PC-3 (cell line): ENCODE measurements around the gene EDC3. TPM values are rescaled to one million over a fixed set of nuclear protein-coding genes. Genes with fewer than 3 reads are reported as not detected.
A peak's percentile ranks its signal among the peaks of the same experiment; 100 is the strongest.

Experiments
- ATAC-seq: fragments of 200-7000 bp; cut with Tn5 transposase; 2 replicates; pipeline ENCODE4 v1.9.1; 2020; ENCODE audit warnings: mild to moderate bottlenecking, moderate library complexity
- BruUV-seq: library from RNA; stranded (reverse); fragments of 400-500 nt; replicated peaks from 2 replicates; lab custom pipeline; 2021; lab: Mats Ljungman, UMichigan
- CTCF ChIA-PET: fragments of 300-600 bp; sonication (Branson Sonifier 250); formaldehyde crosslinking; loops from one replicate; lab custom pipeline; 2022; ENCODE audit warnings: antibody characterized with exemption; lab: Charles Lee
- POLR2A ChIA-PET: fragments of 300-600 bp; sonication (Branson Sonifier 250); formaldehyde crosslinking; loops from one replicate; lab custom pipeline; 2022; ENCODE audit warnings: antibody characterized with exemption; ENCODE audit not compliant: unreplicated experiment; lab: Charles Lee
- DNase-seq: peaks from one replicate; pipeline ENCODE4 v3.0.0-alpha.2; 2015
- H2AFZ ChIP-seq: fragments of 300-600 bp; sonication (generic); 2 replicates; pipeline ENCODE4 v1.6.0; 2016; ENCODE audit warnings: antibody characterized with exemption, low read length
- H3F3A ChIP-seq: fragments of 300-600 bp; sonication (generic); one replicate; pipeline ENCODE4 v1.6.0; 2017; ENCODE audit warnings: antibody characterized with exemption, low read length, control low read depth, mild to moderate bottlenecking; ENCODE audit not compliant: unreplicated experiment
- H3K27ac ChIP-seq: fragments of 300-600 bp; sonication (generic); 2 replicates; pipeline ENCODE4 v1.5.1; 2016; ENCODE audit warnings: mild to moderate bottlenecking, low read length
- H3K27me3 ChIP-seq: fragments of 300-600 bp; sonication (generic); 2 replicates; pipeline ENCODE4 v1.6.1; 2016; ENCODE audit warnings: low read length, mixed read lengths
- H3K36me3 ChIP-seq: fragments of 300-600 bp; sonication (generic); 2 replicates; pipeline ENCODE4 v1.6.1; 2016; ENCODE audit warnings: low read depth, mixed run types, low read length, mixed read lengths
- H3K4me1 ChIP-seq: fragments of 300-600 bp; sonication (generic); 2 replicates; pipeline ENCODE4 v1.5.1; 2016; ENCODE audit warnings: low read length; ENCODE audit not compliant: insufficient read depth
- H3K4me2 ChIP-seq: fragments of 300-600 bp; sonication (generic); 2 replicates; pipeline ENCODE4 v1.6.0; 2016; ENCODE audit warnings: low read length
- H3K4me3 ChIP-seq: fragments of 300-600 bp; sonication (generic); 2 replicates; pipeline ENCODE4 v1.5.1; 2016; ENCODE audit warnings: mild to moderate bottlenecking, low read length, mixed read lengths
- H3K79me2 ChIP-seq: fragments of 300-600 bp; sonication (generic); 2 replicates; pipeline ENCODE4 v1.6.1; 2017; ENCODE audit warnings: low read length, mixed read lengths
- H3K9ac ChIP-seq: fragments of 300-600 bp; sonication (generic); 2 replicates; pipeline ENCODE4 v1.6.0; 2016; ENCODE audit warnings: mild to moderate bottlenecking, low read length
- H3K9me2 ChIP-seq: fragments of 300-600 bp; sonication (generic); replicated peaks from 2 replicates; pipeline ENCODE4 v1.6.1; 2016; ENCODE audit warnings: mixed run types, low read length, mixed read lengths
- H3K9me3 ChIP-seq: fragments of 300-600 bp; sonication (generic); 2 replicates; pipeline ENCODE4 v1.6.1; 2016; ENCODE audit warnings: low read length, mixed read lengths
- H4K20me1 ChIP-seq: fragments of 300-600 bp; sonication (generic); 2 replicates; pipeline ENCODE4 v1.6.1; 2016; ENCODE audit warnings: low read length, mixed read lengths
- CTCF ChIP-seq: fragments of 300-600 bp; sonication (generic); conservative IDR thresholded peaks from 2 replicates; pipeline ENCODE4 v1.5.1; 2017; ENCODE audit warnings: antibody characterized with exemption, low read depth, mild to moderate bottlenecking, low read length
- EZH2 ChIP-seq: fragments of 300-600 bp; sonication (generic); IDR thresholded peaks from one replicate; pipeline ENCODE4 v1.6.1; 2017; ENCODE audit warnings: antibody characterized with exemption, mild to moderate bottlenecking, low read length; ENCODE audit not compliant: unreplicated experiment
- EZH2phosphoT487 ChIP-seq: fragments of 300-600 bp; sonication (generic); IDR thresholded peaks from 2 replicates; pipeline ENCODE4 v1.6.1; 2018; ENCODE audit warnings: mild to moderate bottlenecking, antibody characterized with exemption, low read length, borderline replicate concordance
- intact Hi-C: fragments of 100-400 bp; cut with micrococcal nuclease; formaldehyde crosslinking; loops from 2 replicates; pipeline ENCODE4 v1.9.0; 2023
- total RNA-seq: library from RNA; depleted of rRNA; stranded (reverse); fragments of >200 nt; gene quantifications from 2 replicates; pipeline ENCODE4 v1.2.3, GENCODE V29; 2014

Gene EDC3
- total RNA-seq, 1 experiment from 2014 or later = 9.9 TPM

DNA sequence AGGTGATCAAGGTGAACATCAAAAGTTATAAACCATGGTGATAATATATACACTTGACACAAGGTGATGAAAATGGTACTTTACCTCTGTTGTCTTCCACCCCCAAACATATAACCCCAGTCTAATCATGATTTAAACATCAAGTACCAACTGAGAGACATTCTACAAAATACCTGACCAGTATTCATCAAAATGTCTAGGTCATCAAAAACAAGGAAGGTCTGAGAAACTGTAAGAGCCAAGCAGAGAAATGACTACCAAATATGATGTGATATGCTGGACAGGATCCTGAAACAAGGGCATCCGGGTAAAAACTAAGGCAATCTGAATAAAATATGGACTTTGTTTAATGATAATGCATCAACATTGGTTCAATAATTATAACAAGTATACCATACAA, 27.8 kb downstream of the EDC3 start:
- Histone ChIP-seq H3K9ac (no peak overlapping the region), H3F3A (no peaks in the 10 kb centered on the region), H3K9me2 (no peaks in the 10 kb centered on the region), H3K27ac (no peak overlapping the region), H3K79me2 (peaks cover 17% of the 10 kb centered on the region), H3K9me3 (no peaks in the 10 kb centered on the region), H3K36me3 (peaks cover 25% of the 10 kb centered on the region; the same call in 1 of the 2 replicates), H4K20me1 (peaks cover 7% of the 10 kb centered on the region; the same call in 1 of the 2 replicates), H3K27me3 (no peaks in the 10 kb centered on the region), H3K4me1 (peaks cover 14% of the 10 kb centered on the region), H3K4me2 (no peak overlapping the region), H3K4me3 (no peak overlapping the region), H2AFZ (no peak overlapping the region)
- ChIA-PET CTCF (no interaction called here), POLR2A (no interaction called here)
- no peak for TF ChIP-seq CTCF
- no peak for TF ChIP-seq EZH2phosphoT487
- TF ChIP-seq EZH2 = no peak
- DNase-seq (no peak), ATAC-seq (no peak)
- BruUV-seq = no TSS peak
- intact Hi-C loops = no loop called here

DNA sequence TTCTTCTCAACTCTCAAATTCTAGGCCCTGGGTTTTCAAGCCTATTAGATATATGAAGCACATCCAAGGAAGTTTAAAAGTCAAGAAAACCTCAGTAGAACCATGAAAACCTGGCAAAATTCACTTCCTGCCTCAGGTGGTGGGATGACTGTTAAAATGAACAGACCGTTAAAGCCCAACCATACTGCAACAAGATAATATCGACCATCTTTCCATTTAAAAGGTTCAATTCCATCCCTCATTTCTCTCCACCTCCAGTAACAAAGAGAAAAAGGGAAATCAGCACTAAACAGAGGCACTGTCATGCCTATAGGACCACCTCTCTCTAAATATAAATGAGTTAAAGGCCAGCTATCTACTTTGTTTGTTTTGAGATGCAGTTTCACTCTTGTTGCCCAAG, 31.2 kb downstream of the EDC3 start:
- no peaks in the 10 kb centered on the region for H3K9me3 ChIP-seq
- H3K4me2 ChIP-seq = peak overlapping the region; percentile 11; the same call in 1 of the 2 replicates
- H3K4me1 ChIP-seq = peaks cover 14% of the 10 kb centered on the region
- H4K20me1 ChIP-seq = peaks cover 7% of the 10 kb centered on the region; the same call in 1 of the 2 replicates
- H3K36me3 ChIP-seq = peaks cover 14% of the 10 kb centered on the region; the same call in 1 of the 2 replicates
- ATAC-seq (no peak), DNase-seq (no peak)
- ChIA-PET POLR2A (no interaction called here), CTCF (no interaction called here)
- H3K9me2 ChIP-seq = no peaks in the 10 kb centered on the region
- no peaks in the 10 kb centered on the region for H3K27me3 ChIP-seq
- intact Hi-C loops = no loop called here
- no peak overlapping the region for H2AFZ ChIP-seq
- H3K9ac ChIP-seq = no peak overlapping the region
- no peaks in the 10 kb centered on the region for H3F3A ChIP-seq
- H3K27ac ChIP-seq = peak overlapping the region; percentile 31
- no peak overlapping the region for H3K4me3 ChIP-seq
- no TSS peak for BruUV-seq
- no peak for TF ChIP-seq EZH2phosphoT487
- no peak for TF ChIP-seq CTCF
- no peak for TF ChIP-seq EZH2
- peaks cover 32% of the 10 kb centered on the region for H3K79me2 ChIP-seq

DNA sequence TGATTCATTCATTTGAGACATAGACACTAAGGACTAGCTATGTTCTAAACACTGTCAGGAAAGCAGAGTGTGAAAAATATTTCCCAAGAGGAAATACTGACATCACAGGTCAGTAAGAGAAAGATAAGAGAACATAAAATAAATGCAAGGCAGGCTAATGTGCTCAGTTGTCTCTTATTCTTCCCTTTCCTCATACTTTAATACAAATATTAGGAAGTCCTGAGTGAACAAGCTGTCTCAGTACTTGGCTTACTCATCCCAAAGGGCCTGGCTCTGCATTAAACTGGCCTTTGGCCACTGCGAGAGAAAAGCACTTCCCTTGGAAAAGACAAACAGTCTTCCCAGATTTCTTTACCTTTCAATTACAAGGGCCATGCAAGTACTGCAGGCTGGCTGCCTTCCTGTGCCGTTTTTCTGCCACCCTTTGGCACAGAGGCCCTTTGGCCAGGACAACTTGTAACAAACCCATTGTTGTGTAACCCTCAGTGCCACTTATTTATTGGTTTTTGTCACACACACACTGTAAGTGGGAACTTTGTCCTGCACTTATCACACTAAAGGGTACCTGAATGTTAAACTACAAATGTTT, 31.7 kb downstream of the EDC3 start:
- peak overlapping the region; percentile 31 for H3K27ac ChIP-seq
- DNase-seq = peak; percentile 60
- peaks cover 7% of the 10 kb centered on the region; the same call in 1 of the 2 replicates for H4K20me1 ChIP-seq
- peaks cover 14% of the 10 kb centered on the region; the same call in 1 of the 2 replicates for H3K36me3 ChIP-seq
- peaks cover 32% of the 10 kb centered on the region for H3K79me2 ChIP-seq
- ATAC-seq = peak; percentile 93
- intact Hi-C loops = no loop called here
- no peaks in the 10 kb centered on the region for H3K9me3 ChIP-seq
- CTCF ChIA-PET = no interaction called here
- H3K9me2 ChIP-seq = no peaks in the 10 kb centered on the region
- H3K9ac ChIP-seq = no peak overlapping the region
- no peaks in the 10 kb centered on the region for H3F3A ChIP-seq
- peaks cover 14% of the 10 kb centered on the region for H3K4me1 ChIP-seq
- peak overlapping the region; percentile 11 for H3K4me2 ChIP-seq
- H2AFZ ChIP-seq = 0 out of 2 replicates have a peak overlapping the region, but pooled peaks have one; percentile 35
- no peak overlapping the region for H3K4me3 ChIP-seq
- TF ChIP-seq CTCF = no peak
- no peak for TF ChIP-seq EZH2phosphoT487
- no peak for TF ChIP-seq EZH2
- POLR2A ChIA-PET = no interaction called here
- no TSS peak for BruUV-seq
- no peaks in the 10 kb centered on the region for H3K27me3 ChIP-seq
